ENCODE results near the gene DENND2D. TPM values are rescaled to one million over a fixed set of nuclear protein-coding genes. Genes with fewer than 3 reads are reported as not detected.

DENND2D gene
- total RNA-seq, 1 experiment from 2014 or later = 0.11 TPM

GRCh38 chr1:111225717-111226400, 25.4 kb upstream of the DENND2D start:
- H2BK15ac ChIP-seq (ENCODE audit: low read depth, low read length) = no peak overlapping the region
- no peak overlapping the region for H3T11ph ChIP-seq (ENCODE audit: low read length)
- DNase-seq = no peak
- H3K79me1 ChIP-seq (ENCODE audit: insufficient read depth, low read depth, low read length, poor library complexity, severe bottlenecking) = no peaks in the 10 kb centered on the region
- H3K27ac Mint-ChIP-seq = no peak overlapping the region
- H3K4me1 ChIP-seq (ENCODE audit: insufficient read depth, low read length) = peaks cover 2% of the 10 kb centered on the region
- H4K91ac ChIP-seq (ENCODE audit: insufficient read length, low read depth, low read length) = no peak overlapping the region
- no peak overlapping the region for H3K23ac ChIP-seq (ENCODE audit: insufficient read length, low read depth, low read length)
- no peak overlapping the region for H4K5ac ChIP-seq (ENCODE audit: insufficient read length, low read depth, low read length)
- WGBS (ENCODE audit: extremely low coverage, insufficient read length, low lambda C conversion rate) = no CpG with 5 or more reads among the region's 6 CpGs
- no peaks in the 10 kb centered on the region for H4K20me1 ChIP-seq (ENCODE audit: control insufficient read depth, insufficient read depth, insufficient read length)
- H4K8ac ChIP-seq (replicated peaks; ENCODE audit: insufficient read length, low read depth, low read length) = no peak overlapping the region
- H2BK120ac ChIP-seq (ENCODE audit: low read depth, low read length, poor library complexity, severe bottlenecking) = no peak overlapping the region
- H3K4me1 Mint-ChIP-seq = peaks cover 33 to 42% of the 10 kb centered on the region in 2 experiments
- TF ChIP-seq CTCF (conservative IDR thresholded peaks at IDR 0.05) = no peak
- H2BK20ac ChIP-seq (ENCODE audit: low read depth, low read length, poor library complexity, severe bottlenecking) = no peak overlapping the region
- no peak overlapping the region for H3K9ac ChIP-seq (ENCODE audit: extremely low read depth, insufficient read length, low read length)
- no peak overlapping the region for H3K27ac ChIP-seq (ENCODE audit: insufficient read length, low read depth, low read length)
- H3K4me3 Mint-ChIP-seq = no peak overlapping the region
- peaks cover 18% of the 10 kb centered on the region for H3K27me3 Mint-ChIP-seq (ENCODE audit: low read depth)
- no peak overlapping the region for H2AFZ ChIP-seq (ENCODE audit: low read length)
- no peaks in the 10 kb centered on the region; a peak in 1 of 7 replicates for H3K36me3 Mint-ChIP-seq (ENCODE audit: insufficient read depth in 1 of 3, low read depth in 3 of 3)
- H3K79me2 ChIP-seq (ENCODE audit: insufficient read depth, low read length) = no peaks in the 10 kb centered on the region
- H3K23me2 ChIP-seq (ENCODE audit: insufficient read length, low read depth, low read length, poor library complexity, severe bottlenecking) = no peaks in the 10 kb centered on the region
- H2BK5ac ChIP-seq (ENCODE audit: insufficient read length, low read length) = no peak overlapping the region
- no peak overlapping the region for H3K18ac ChIP-seq (ENCODE audit: insufficient read length, low read depth, low read length)
- no peak overlapping the region for H2AK5ac ChIP-seq (ENCODE audit: insufficient read length, low read length)
- H3K9me3 Mint-ChIP-seq = no peaks in the 10 kb centered on the region
- no peak overlapping the region for H3K4ac ChIP-seq (ENCODE audit: low read depth, low read length)
- no peaks in the 10 kb centered on the region for H3K9me3 ChIP-seq (ENCODE audit: control insufficient read depth, low read depth, low read length)
- H3K27me3 ChIP-seq (ENCODE audit: insufficient read depth, low read length) = no peaks in the 10 kb centered on the region
- H3K4me2 ChIP-seq (ENCODE audit: insufficient read depth, insufficient read length, low read length) = no peak overlapping the region
- H3K56ac ChIP-seq (ENCODE audit: insufficient read length, low read depth, low read length) = no peak overlapping the region
- no peak overlapping the region for H2BK12ac ChIP-seq (ENCODE audit: insufficient read length, low read depth, low read length)
- H3K14ac ChIP-seq (ENCODE audit: insufficient read depth, low read length) = no peak overlapping the region

Measured in H9 (cell line).